ENCODE data around the gene RETREG1.

The RETREG1 gene

DNA sequence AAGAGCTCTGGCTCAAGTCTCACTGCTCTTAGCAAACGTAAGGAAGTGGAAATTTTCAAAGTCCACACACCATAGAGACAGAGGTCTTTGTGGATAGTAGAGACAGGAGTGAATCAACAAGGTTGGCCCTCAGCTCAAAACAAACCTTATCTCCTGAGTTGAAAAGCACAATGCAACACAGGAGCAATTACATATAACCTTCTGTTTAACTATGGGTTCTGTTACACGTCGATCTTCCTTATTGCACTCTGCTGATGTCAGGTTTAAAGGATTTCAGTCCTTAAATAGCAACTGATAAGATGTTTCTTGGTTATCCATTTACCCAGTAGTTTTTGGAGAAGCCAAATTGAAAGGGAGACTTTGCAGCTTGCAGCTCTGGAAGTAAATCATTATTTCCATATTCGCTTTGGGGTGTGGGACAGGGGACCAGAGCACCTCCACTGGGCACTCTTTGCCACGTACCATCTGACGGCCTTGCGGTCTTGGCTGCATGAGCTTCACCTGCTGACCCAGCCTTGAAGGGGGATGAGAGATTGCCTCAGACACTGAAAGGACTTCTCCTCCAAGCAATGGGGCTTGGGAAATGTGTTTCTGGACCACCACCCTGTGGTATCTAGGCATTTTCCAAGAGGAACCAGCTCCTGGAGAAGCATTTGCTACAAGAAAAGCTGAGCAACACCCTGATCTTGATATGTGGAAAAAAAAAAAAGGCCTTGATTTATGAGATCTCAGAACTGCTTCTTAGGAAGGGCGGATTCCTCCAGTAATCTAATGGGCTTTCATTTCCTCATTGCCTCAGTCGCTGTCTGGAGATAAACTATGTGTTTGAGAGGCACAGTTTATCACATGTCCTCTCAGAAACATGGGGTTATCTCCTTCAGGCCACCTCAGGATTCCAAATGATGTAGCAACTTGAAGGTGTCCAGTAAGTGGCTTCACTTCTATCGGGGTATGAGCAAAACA is 95.0 kb downstream of the RETREG1 start:
- no peak for DNase-seq

- no peak for DNase-seq
These were observed 96.0 kb downstream of the RETREG1 start for GRCh38 chr5:16520841-16521240.

GRCh38 chr5:16519435-16519834 is 97.4 kb downstream of the RETREG1 start:
- no peak for DNase-seq

DNA sequence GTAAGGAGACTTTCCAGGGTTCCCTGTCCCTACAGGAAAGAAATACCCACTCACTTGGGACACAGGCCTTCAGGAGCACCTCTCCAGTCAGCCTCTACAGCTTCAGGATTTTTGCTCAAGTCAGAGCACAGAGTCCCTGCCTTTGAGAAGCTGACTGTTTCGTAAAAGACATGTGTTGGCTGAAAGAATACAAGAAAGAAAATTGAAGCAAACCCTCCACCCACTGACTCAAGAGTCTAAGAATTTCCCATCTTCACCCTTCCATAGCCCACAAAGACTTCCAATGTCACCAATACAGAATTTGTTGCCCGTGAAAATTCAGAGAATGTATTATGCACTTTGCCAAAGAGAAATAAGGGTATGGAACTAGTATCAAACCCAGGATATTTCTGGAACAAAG is 98.2 kb downstream of the RETREG1 start:
- no peak for DNase-seq

DNA sequence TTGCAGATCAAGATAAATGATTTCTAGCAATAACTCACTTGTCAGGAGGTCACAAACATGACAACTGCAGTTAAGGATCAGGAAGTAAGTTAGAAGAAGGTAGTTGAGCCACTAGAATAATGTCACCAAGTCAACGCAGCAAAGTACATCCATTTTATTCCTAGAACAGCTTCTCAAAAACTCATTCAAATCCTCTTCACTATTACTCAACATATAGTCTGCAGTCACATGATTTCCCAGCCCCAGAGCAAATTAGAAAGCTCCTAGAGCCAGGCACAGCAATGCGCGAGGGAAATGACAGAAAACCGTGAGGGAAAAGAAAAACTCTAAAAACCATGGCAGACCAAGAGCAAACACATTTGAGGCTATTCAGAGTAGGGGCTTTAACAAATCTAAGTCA is 101.3 kb downstream of the RETREG1 start:
- DNase-seq: no peak

GRCh38 chr5:16510098-16510497 is 106.7 kb downstream of the RETREG1 start:
- no peak for DNase-seq

DNA sequence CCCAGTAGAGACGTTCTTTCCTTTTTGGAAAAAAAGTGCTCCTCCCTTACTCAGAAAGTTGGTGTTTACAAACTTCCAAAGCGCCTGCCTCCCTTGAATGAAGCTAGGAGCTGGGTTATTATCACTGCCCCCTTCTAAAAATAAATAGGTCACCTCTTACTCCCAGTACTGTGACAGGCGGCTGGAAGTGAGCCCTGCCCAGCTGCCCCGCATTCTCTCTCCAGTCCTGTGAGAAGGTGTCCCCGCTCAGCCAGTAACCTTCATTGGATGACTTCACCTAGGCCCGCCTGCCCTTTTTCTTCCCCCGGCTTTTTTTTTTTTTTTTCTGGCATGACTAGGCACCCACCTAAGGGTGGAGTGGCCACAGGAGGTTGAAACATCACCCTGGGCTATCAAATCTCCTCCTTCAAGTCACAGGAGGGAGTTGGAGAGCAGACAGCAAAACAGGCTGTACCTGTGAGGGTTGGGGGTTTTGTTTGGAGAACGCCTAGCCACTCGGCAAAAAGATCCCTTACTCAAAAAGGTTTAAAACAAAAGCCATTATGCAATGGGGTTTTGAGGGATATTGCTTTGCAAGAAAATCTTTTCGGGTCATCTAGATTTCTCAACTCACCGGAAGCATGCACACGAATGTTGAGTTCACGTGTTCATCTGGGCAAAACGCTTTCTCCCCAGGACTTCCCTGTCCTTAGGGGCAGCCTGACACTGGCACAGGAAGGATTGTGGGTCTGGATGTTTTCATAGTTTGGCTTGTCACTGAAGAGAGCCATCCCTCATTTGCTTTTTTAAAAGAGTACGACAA is 107.9 kb downstream of the RETREG1 start:
- peak; percentile 94 for DNase-seq

GRCh38 chr5:16507716-16508115 is 109.1 kb downstream of the RETREG1 start:
- DNase-seq: no peak

DNA sequence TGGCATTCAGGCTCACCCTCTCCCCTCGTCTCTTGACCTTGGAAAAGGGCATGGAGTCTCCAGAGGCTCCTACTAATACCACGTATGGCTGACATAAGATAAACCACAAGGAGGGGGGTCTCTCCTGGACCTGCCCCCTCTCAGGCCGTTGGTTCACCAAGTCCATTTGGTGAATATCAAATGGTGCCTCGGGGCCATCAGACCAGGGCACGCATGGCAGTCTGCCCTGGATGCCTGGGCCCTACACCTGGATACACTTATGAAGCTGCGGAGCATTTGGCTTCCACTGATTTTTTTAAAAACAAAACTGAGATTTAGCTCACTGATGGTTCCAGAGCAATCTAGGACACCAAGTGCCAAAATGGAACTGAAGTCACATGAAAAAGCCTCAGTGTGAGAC is 110.9 kb downstream of the RETREG1 start:
- no peak for DNase-seq

GRCh38 chr5:16505140-16505891 is 111.5 kb downstream of the RETREG1 start:
- DNase-seq: no peak

GRCh38 chr5:16504571-16504970 is 112.2 kb downstream of the RETREG1 start:
- no peak for DNase-seq

DNA sequence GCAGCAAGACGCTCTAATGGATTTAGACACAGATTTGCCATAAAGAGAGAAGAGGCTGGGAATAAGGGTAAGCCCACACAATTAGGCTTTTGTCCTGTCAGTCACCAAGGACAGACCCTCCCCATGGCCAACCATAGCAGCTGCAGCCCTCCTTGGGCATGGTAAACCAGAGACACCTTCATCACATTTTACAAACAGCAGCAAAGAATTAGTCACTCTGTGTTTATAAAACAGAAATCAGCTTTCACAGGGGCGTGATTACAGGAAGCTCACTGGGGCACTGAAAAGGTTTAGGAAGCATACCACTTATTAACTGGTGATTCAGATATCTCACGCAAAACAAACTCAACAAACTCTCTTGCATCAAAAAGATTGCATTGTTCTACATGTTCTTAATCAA is 113.9 kb downstream of the RETREG1 start:
- DNase-seq: peak; percentile 40

DNA sequence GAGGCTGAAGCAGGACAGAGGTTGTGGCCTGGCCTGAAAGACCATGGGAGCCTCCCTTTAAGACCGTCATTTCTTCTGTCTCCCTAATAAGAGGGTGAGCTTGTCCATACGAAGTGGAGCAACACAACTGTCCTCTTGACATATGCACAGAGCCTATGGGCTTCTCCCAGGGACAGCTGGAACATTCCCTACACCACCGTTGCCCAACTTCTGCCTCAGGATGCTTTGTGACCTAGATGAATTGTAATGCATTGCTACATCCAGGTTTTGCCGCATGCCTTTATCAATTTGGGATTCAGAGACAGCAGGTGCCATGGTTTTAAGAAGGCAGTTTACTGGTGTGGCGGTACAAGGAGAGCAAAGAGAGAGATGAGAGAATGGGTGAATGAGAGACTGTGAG is 116.8 kb downstream of the RETREG1 start:
- DNase-seq: no peak

GRCh38 chr5:16497546-16497945 is 119.3 kb downstream of the RETREG1 start:
- no peak for DNase-seq

GRCh38 chr5:16493261-16493660 is 123.5 kb downstream of the RETREG1 start:
- no peak for DNase-seq

DNA sequence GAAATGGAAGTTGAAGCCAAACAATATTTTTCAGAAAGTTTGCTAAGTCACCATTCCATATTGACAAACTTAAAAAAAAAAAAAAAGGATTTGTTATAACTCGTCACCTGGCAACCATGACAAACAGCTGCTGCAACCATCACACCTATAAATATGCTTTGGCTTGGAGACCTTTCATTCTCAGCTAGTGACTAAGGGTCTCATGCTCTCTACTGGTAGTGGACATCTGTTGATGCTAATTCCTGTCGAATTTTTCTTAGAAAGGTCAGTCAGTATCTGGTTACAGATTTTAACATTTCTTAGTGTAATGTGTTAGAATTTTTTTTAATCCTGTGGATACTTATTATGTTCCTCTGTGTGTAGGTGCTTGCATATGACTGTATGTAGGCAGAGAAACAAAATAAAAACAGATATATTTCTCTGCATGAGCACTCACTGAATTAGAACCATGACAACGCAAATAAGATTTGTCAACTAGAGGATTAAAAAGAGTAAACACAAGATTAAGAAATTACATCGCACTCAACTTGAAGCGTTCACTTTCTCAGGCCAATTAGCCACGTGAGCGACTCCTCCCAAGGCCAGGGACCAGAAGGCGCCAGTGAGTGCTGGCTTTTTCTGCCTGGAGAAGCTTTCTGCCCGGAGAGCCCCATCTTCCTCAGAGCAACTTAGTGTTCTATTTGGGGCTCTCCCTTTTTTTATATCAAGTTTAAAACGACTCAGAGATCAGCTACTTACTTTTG is 124.2 kb downstream of the RETREG1 start:
- DNase-seq: peak; percentile 26

DNA sequence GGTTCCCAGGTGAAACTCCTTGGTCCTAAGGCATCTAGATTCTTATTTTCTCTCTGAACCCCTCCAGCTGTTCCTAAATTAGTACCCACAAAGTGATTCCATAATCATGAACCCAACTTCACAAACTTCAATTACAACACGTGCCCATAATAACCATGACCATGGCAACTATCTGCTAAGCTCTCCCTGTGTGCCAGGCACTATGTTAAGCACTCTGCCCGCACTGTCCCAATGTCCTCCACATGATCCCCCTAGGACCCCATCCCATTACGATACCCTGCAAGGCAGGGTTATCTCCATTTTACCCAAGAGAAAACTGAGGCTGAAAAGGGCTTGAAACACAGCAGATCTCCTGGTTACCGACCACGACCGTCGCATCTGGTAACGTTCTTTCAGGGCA is 125.9 kb downstream of the RETREG1 start:
- DNase-seq: no peak

DNA sequence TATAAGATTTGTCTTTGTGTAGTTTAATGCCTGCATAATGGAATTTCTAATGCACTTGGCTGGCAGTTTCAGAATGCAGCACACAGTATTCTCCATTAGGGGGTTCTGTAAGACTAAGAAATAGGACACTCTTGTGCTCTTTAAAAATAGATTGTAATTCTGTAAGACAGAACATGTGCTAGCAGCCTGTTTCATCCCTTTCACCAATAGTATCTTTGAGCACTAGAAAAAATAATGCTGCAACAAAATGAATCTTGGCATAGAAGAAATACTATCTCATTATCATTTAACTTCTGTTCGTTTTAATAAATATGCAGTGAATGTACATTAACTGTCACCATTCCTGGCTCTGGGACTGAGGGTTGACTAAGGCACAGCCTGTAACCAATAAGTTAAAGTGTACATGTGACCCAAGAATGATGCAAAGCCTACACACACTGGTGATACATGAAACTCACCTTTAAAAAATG is 127.4 kb downstream of the RETREG1 start:
- peak; percentile 72 for DNase-seq

DNA sequence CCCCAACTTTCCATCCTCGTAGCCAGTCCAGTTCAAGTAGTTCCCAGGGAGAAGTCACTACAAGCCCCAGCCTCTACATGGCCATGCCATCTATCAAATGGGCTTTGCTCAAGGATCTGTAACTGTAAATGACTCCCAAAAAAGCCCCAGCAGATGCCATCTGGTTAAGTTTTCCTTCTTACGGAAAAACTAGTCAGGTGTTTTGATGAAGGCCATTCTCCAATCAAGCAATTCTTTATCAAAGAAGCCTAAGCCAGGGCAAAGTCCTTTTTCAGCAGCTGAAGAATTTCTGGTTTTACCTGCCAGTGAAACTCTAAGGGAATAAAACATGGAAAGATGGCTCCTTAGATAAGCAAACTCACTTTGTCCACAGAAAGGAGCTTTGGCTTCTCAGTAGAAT is 129.3 kb downstream of the RETREG1 start:
- DNase-seq: no peak

DNA sequence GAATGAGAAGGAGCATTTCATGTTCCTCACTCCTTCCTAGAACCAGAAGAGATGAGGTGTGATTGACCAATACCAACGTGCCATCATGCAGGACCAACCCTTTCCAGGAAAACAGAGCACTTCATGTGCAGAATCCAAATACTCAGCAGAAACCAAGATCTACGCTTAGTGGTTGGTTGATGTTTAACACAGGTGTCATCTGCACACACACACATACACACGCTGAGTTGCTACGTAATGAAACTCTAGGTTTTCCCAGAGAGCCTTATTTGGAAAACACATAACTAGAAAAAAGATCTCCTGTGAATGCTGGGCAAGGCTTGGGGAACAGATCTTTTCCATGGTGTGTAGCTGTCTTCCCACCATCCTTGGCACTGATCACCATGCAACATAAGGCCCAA is 130.1 kb downstream of the RETREG1 start:
- DNase-seq: no peak

DNA sequence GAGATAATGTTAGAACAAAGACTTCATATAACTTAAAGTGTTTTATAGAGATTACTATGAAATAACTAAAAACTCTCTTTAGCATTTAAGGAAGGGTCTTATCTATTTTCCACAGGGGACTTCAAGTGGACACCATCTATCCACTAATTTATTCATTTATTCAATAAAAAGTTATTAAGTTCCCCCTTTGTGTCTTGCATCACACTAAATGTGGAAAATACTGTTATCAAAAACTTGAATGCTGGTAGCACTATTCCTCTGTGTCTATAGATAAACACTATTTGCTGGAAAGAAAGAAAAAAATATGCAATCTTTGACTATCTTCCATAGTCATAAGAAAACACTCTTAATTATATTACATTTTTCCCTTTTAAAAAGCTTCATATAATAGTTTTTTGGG is 131.1 kb downstream of the RETREG1 start:
- DNase-seq: no peak

DNA sequence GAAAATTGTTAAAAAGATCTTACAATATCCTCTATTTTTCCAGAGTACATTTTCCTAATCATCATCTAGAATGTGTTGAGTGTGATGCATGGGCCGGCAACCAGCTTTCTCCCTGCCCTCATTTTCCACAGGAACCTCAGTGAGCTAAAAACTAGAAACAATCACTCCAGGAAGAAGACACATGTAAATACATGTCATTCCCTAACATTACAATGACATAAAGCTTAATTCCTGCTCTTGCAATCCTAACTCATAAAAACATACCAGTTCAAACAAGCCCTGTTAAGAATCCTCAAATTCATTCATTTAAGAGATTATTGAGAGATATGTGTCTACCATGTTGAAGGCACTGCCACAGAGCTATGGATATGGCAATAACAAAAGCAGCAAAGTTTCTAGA is 132.7 kb downstream of the RETREG1 start:
- DNase-seq: peak; percentile 28
